Skeletal muscle tissue (tissue), 4 donors: ENCODE measurements around the gene CHST11. TPM values are rescaled to one million over a fixed set of nuclear protein-coding genes. Genes with fewer than 3 reads are reported as not detected.

Experiments
- H3K27ac ChIP-seq: one replicate; pipeline ENCODE4 v1.7.0; 2013; ENCODE audit warnings: mild to moderate bottlenecking, low read depth, low read length, inconsistent platforms
- H3K27me3 ChIP-seq, 3 donors: one replicate each; pipeline ENCODE4 v1.7.0; 2013; ENCODE audit warnings: low read length in 3 of 3; ENCODE audit not compliant: control insufficient read depth in 3 of 3, insufficient read depth in 3 of 3
- H3K36me3 ChIP-seq, 3 donors: one replicate each; pipeline ENCODE4 v1.7.0; 2013; ENCODE audit warnings: low read length in 3 of 3; ENCODE audit not compliant: control insufficient read depth in 3 of 3, insufficient read depth in 3 of 3
- H3K4me1 ChIP-seq, 3 donors: one replicate each; pipeline ENCODE4 v1.7.0; 2013; ENCODE audit warnings: low read length in 3 of 3, mild to moderate bottlenecking in 3 of 3; ENCODE audit not compliant: control insufficient read depth in 3 of 3, insufficient read depth in 3 of 3
- H3K4me3 ChIP-seq, 3 donors: one replicate each; pipeline ENCODE4 v1.7.0; 2013; ENCODE audit warnings: low read length in 3 of 3
- H3K9ac ChIP-seq, 3 donors: one replicate each; pipeline ENCODE4 v1.7.0; 2013; ENCODE audit warnings: low read length in 3 of 3, mild to moderate bottlenecking in 3 of 3, moderate library complexity in 2 of 3, low read depth in 1 of 3
- H3K9me3 ChIP-seq, 3 donors: one replicate each; pipeline ENCODE4 v1.7.0; 2013; ENCODE audit warnings: low read length in 3 of 3; ENCODE audit not compliant: control insufficient read depth in 3 of 3
- total RNA-seq: library from RNA; depleted of rRNA; stranded (reverse); fragments of >200 nt; gene quantifications from one replicate; pipeline ENCODE4 v1.2.3, GENCODE V29; 2014
- donor health status: Osteomylitis.

The CHST11 gene
- total RNA-seq, 1 donor from 2014 or later, result 2.1 TPM

DNA sequence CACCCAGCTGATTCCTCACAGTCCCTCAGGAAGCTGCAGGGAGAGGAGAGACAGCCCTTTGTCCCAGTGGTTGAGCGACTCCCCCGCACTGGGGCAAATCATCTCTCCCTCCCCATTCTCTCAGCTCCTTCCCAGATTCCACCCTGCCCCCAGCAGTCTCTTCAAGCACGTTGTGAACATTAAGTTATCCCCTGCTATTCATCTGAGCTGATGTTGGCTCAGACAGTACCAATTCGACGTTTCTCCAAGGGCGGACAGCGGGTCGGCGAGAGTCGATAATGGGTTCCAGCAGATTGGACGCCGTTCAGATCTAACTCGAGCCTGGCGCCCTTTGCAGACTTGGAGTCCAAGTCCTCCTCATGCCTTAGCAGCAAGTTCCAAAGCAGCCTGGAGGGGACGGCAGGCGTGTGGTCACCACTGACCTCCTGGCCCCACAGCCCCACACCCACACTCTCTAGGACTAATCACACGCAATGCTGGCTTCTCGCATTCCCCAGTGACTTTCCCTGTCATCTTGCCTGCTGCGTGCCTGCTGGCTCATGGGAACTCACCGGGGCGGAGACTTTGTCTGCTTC lies 245.9 kb downstream of the CHST11 start:
- Histone ChIP-seq H3K36me3 (no peaks in the 10 kb centered on the region), H3K9me3 (no peaks in the 10 kb centered on the region), H3K27ac (no peak overlapping the region), H3K27me3 (no peaks in the 10 kb centered on the region), H3K4me3 (peak overlapping the region in 2 of 3 donors; percentile 19 to 45), H3K4me1 (peaks cover 2 to 4% (median 3%) of the 10 kb centered on the region in 3 donors), H3K9ac (no peak overlapping the region)

DNA sequence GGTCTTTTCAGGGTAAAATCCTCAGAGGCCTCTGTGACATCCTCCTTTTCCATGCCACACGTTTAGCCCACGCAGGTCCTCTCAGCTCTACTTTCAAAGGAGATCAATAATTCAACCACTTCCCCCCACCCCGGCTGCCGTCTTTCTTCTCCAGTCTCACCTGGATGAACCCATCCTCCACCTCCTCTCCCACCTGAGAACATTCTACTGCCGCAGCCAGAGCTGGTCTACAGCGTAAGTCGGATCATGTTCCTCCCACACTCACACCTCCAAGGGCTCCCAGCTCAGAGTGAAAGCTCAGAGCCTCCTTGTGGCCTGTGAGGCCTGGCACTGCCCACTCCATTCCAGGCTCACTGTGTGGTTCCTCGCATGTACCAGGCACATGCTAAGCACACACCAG lies 246.6 kb downstream of the CHST11 start:
- Histone ChIP-seq H3K27me3 (no peaks in the 10 kb centered on the region), H3K27ac (no peak overlapping the region), H3K4me3 (no peak overlapping the region), H3K36me3 (no peaks in the 10 kb centered on the region), H3K9me3 (no peaks in the 10 kb centered on the region), H3K9ac (no peak overlapping the region), H3K4me1 (peaks cover 2 to 4% (median 3%) of the 10 kb centered on the region in 3 donors)

DNA sequence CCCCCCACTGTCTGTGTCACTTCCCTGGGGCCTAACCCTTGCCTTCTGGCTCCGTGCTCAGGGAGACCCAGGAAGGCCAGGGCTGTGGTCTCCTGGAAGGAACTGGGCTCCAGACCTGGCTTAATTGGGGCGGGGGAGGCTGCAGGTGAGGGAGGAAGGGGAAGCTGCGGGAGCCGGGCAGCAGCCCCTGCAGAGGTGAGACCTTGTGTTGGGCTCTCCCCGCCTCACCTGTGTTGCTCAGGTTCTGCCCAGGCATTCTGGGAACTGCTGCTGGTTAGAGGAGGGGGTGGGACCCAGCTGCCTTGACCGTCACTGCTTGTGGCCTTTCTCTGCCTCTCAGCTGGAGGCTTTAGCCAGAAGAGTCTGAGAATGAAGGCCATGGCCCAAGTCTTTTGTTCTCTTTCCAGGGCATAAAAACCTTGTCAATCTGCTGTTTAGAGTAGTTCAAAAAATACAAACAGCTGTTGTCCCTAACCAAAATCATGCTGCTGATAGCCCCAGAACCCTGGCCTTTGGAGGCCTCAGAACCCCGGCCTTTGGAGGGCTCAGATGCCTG lies 247.6 kb downstream of the CHST11 start:
- Histone ChIP-seq H3K9ac (no peak overlapping the region), H3K27ac (no peak overlapping the region), H3K9me3 (no peaks in the 10 kb centered on the region), H3K4me3 (no peak overlapping the region), H3K36me3 (no peaks in the 10 kb centered on the region), H3K4me1 (peaks cover 2 to 4% (median 3%) of the 10 kb centered on the region in 3 donors), H3K27me3 (no peaks in the 10 kb centered on the region)

DNA sequence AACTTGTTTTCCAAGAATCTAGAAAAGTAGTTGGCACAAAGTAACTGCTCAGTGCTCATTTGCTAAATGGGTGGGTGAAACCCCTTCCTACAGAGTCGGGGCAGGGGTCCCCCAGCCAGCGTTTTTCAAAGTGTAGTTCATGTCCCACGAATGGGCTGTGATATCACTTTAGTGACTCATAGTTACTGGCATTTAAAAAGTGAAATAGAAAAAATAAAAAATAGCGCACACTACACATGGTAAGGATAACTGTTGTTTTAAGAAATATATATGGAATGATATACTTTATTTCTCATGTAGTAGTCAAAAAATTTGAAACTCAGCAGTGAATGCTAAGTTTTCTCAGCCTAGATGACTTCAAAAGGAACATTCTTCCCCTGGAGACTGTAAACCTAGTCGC lies 250.4 kb downstream of the CHST11 start:
- Histone ChIP-seq H3K36me3 (no peaks in the 10 kb centered on the region), H3K4me3 (no peak overlapping the region), H3K27me3 (no peaks in the 10 kb centered on the region), H3K9me3 (no peaks in the 10 kb centered on the region), H3K4me1 (peaks cover 2 to 4% (median 3%) of the 10 kb centered on the region in 3 donors), H3K27ac (no peak overlapping the region), H3K9ac (no peak overlapping the region)

DNA sequence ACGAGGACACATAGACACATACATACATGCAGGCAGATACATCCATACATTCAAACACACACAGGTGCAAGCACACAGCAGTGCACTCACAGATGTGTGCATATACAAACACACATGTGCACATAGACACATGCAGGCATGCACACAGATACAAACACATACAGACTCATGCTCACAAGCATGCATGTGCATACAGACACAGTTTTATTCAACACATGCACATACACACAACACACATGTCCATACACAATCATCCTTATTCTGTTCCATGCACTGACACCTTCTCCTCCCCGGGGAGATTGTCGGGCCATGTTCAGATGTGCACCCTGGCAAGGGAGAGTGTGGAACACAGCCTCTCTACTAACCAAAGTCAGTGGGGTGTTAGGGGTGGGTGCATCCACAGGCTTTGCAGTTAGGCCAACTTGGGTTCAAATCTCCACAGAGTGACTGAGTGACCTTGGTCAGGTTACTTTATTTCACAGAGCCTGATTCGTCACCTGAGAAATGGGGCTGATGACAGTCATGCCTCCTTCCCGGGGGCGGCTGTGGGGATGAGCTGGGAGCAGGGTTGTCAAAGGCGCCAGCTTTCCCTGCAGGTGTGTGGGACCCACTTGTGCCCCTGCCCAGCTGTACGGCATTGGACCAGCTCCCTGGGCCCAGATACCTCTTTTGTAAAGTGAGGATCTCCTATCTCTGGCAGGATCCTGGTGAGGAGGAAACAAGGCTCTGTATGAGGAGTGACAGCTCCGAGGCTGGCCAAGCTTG lies 251.2 kb downstream of the CHST11 start:
- Histone ChIP-seq H3K4me1 (peaks cover 0 to 2% (median 1%) of the 10 kb centered on the region in 3 donors), H3K36me3 (no peaks in the 10 kb centered on the region), H3K27ac (no peak overlapping the region), H3K9ac (no peak overlapping the region), H3K9me3 (no peaks in the 10 kb centered on the region), H3K4me3 (no peak overlapping the region), H3K27me3 (no peaks in the 10 kb centered on the region)

DNA sequence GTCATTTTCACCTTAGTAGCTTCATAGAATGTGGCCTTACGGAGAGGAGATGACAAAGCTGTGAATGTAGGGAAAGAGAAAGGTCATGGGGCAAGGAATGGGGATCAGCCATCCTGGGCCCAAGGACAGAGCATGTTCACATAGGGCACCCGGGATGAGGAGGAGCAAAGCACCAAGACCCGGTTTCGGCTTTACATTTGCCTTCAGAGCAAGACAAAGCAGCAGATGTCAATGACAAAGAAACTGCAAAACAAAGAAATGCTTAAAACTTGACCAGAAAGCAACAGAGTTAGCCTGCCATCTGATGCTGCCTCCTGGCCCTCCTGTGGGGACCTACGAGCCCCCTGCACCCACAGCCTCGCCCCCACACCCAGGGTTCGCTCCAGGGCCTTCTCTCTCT lies 252.1 kb downstream of the CHST11 start:
- no peaks in the 10 kb centered on the region for H3K9me3 ChIP-seq
- no peak overlapping the region for H3K4me3 ChIP-seq
- H3K27me3 ChIP-seq, result no peaks in the 10 kb centered on the region
- H3K9ac ChIP-seq, result no peak overlapping the region
- H3K27ac ChIP-seq, result no peak overlapping the region
- H3K36me3 ChIP-seq, result no peaks in the 10 kb centered on the region
- no peaks in the 10 kb centered on the region for H3K4me1 ChIP-seq

DNA sequence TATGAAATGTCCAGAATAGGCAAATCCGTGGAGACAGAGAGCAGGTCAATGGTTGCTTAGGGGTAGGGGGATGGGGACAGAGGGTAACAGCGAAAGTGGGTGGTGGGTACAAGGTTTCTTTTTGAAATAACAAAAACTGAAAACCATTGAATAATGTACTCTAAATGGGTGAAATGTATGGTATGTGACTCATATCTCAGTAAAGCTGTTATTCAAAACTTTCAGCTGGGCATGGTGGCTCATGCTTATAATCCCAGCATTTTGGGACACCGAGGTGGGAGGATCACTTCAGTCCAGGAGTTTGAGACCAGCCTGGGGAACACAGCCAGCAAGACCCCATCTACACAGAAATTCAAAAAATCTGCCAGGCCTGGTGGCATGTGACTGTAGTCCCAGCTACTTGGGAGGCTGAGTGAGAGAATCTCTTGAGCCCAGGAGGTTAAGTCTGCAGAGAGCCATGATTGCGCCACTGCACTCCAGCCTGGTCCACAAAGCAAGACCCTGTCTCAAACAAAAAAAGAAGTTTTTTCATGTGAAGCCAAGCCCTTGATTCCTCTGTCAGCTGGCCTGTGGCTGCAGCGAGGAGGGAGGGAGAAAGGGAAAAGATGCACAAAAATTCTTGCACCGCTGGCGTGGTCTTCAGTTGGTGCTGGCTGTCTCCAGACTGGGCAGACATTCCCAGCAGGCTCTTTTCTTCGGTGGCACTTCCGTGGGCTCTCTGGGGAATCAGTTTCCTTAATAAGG lies 253.1 kb downstream of the CHST11 start:
- H3K9ac ChIP-seq, result no peak overlapping the region
- H3K27ac ChIP-seq, result no peak overlapping the region
- no peak overlapping the region for H3K4me3 ChIP-seq
- H3K27me3 ChIP-seq, result no peaks in the 10 kb centered on the region
- no peaks in the 10 kb centered on the region for H3K4me1 ChIP-seq
- H3K36me3 ChIP-seq, result no peaks in the 10 kb centered on the region
- no peaks in the 10 kb centered on the region for H3K9me3 ChIP-seq

DNA sequence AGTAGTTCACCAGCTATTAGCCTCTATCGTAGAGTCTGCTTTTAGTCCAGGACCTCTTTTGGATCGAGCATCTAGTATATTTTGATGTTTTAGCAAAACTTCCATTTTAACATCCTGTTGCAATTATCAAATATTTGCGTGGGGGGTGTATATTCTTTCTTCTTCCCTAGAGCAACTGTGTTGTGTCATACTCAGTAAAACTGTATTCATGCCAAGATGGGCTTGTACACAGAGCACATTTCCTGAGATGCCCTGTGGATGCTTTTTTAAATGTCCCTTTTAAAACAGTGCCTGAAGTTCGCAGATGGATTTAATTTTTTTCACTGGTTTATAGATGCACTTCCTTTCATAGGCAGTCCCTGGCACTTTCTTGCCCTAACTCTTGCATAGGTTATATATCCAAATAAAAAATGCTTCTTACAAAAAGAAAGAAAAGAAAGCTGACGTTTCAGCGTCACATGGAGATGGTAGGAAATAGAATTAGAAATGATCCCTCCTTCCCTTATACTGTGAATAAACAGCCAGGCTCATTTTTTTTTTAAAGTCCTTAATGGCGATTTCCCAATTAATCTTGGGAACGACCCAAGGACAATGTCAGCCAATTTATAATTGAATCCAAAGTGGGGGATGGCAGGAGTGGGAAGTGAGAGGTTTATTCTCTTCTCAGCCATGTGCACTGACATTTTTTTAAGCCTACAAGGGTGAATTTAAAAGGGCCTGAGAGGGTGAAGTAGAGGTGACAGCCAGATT lies 254.4 kb downstream of the CHST11 start:
- H3K4me1 ChIP-seq, result no peaks in the 10 kb centered on the region
- no peaks in the 10 kb centered on the region for H3K27me3 ChIP-seq
- no peaks in the 10 kb centered on the region for H3K9me3 ChIP-seq
- H3K9ac ChIP-seq, result no peak overlapping the region
- H3K36me3 ChIP-seq, result no peaks in the 10 kb centered on the region
- H3K27ac ChIP-seq, result no peak overlapping the region
- no peak overlapping the region for H3K4me3 ChIP-seq

DNA sequence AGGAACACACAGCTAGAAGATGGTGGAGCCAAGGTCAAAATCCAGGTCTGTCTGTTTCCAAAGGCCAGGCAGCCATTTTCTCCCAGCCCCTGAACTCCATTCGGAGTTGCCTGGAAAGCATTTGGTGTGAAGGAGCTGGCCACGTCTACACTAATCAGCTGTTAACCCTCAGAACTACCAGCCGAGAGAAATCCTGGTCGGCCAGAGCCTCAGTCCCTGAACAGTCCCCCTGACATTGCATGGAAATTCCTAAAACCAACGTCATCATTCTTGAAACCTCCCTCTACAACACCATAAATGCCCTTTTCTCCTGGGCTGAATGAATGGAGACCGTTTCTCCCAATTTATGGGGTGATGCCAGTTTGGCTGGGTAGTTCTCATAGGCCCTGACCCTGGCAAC lies 255.7 kb downstream of the CHST11 start:
- no peaks in the 10 kb centered on the region for H3K36me3 ChIP-seq

More for the DNA sequence above, 255.7 kb downstream of the CHST11 start:
- Histone ChIP-seq H3K9me3 (no peaks in the 10 kb centered on the region), H3K4me3 (no peak overlapping the region), H3K9ac (no peak overlapping the region), H3K4me1 (no peaks in the 10 kb centered on the region), H3K27me3 (no peaks in the 10 kb centered on the region), H3K27ac (no peak overlapping the region)
